A673 (cell line): Measurements from ENCODE around the gene GNG3. TPM values are rescaled to one million over a fixed set of nuclear protein-coding genes. Genes with fewer than 3 reads are reported as not detected.

Source experiments
- BruUV-seq: library from RNA; stranded (reverse); fragments of 400-500 nt; replicated peaks from 2 replicates; lab custom pipeline; 2021; lab: Mats Ljungman, UMichigan
- CTCF ChIA-PET: fragments of 300-600 bp; sonication (Branson Sonifier 250); formaldehyde crosslinking; loops from one replicate; lab custom pipeline; 2022; ENCODE audit warnings: antibody characterized with exemption; lab: Charles Lee
- POLR2A ChIA-PET: fragments of 300-600 bp; sonication (Branson Sonifier 250); formaldehyde crosslinking; loops from one replicate; lab custom pipeline; 2022; ENCODE audit warnings: antibody characterized with exemption; ENCODE audit not compliant: low non-redundant PET; lab: Charles Lee
- DNase-seq: peaks from one replicate; pipeline ENCODE4 v3.0.0-alpha.2; 2015; ENCODE audit warnings: low spot score
- H3K27ac ChIP-seq: fragments of 200-600 bp; sonication (generic); 2 replicates; pipeline ENCODE4 v1.5.1; 2016; ENCODE audit warnings: mixed run types, low read depth, mild to moderate bottlenecking, mixed read lengths, antibody characterized with exemption, low read length; ENCODE audit not compliant: poor library complexity, severe bottlenecking
- H3K27me3 ChIP-seq: fragments of 200-600 bp; sonication (generic); replicated peaks from 2 replicates; pipeline ENCODE4 v1.6.1; 2017; ENCODE audit warnings: mixed run types, low read depth, mild to moderate bottlenecking, mixed read lengths, antibody characterized with exemption, low read length; ENCODE audit not compliant: insufficient read depth, poor library complexity
- H3K36me3 ChIP-seq: fragments of 200-600 bp; sonication (generic); 2 replicates; pipeline ENCODE4 v1.6.1; 2016; ENCODE audit warnings: mixed run types, mild to moderate bottlenecking, mixed read lengths, antibody characterized with exemption, low read length; ENCODE audit not compliant: insufficient read depth, poor library complexity, severe bottlenecking
- H3K4me1 ChIP-seq: fragments of 200-600 bp; sonication (generic); 2 replicates; pipeline ENCODE4 v1.6.1; 2017; ENCODE audit warnings: mixed run types, mild to moderate bottlenecking, mixed read lengths, antibody characterized with exemption, low read length; ENCODE audit not compliant: insufficient read depth, poor library complexity, severe bottlenecking
- H3K4me3 ChIP-seq: fragments of 200-600 bp; sonication (generic); 2 replicates; pipeline ENCODE4 v1.5.1; 2016; ENCODE audit warnings: low read depth, mixed run types, mild to moderate bottlenecking, mixed read lengths, low read length; ENCODE audit not compliant: poor library complexity, severe bottlenecking
- H3K9me3 ChIP-seq: fragments of 200-600 bp; sonication (generic); 2 replicates; pipeline ENCODE4 v1.6.1; 2016; ENCODE audit warnings: mixed run types, low read depth, mild to moderate bottlenecking, mixed read lengths, antibody characterized with exemption, low read length; ENCODE audit not compliant: poor library complexity, severe bottlenecking
- CTCF ChIP-seq: fragments of 300-800, 200-600 bp; sonication (generic); conservative IDR thresholded peaks from 2 replicates; pipeline ENCODE4 v1.5.1; 2017; ENCODE audit warnings: low read depth, mild to moderate bottlenecking, antibody characterized with exemption, low read length, moderate library complexity, mixed read lengths
- EZH2 ChIP-seq: fragments of 200-600 bp; sonication (generic); IDR thresholded peaks from 2 replicates; pipeline ENCODE4 v1.6.1; 2017; ENCODE audit warnings: borderline replicate concordance, low read depth, mild to moderate bottlenecking, mixed read lengths, antibody characterized with exemption, low read length; ENCODE audit not compliant: poor library complexity, severe bottlenecking
- intact Hi-C: fragments of 100-400 bp; cut with micrococcal nuclease; formaldehyde crosslinking; loops from one replicate; pipeline ENCODE4 v1.10.0; 2022; ENCODE audit not compliant: unreplicated experiment
- total RNA-seq: library from RNA; stranded (reverse); gene quantifications from 2 replicates; pipeline ENCODE4 v1.2.3, GENCODE V29; 2021

GNG3 gene
- total RNA-seq, 1 experiment from 2014 or later = 0.45 TPM

- intact Hi-C loops = no loop called here
- peak overlapping the region; percentile 98 for H3K27ac ChIP-seq
- no peaks in the 10 kb centered on the region for H3K27me3 ChIP-seq
- peak overlapping the region; percentile 86 for H3K4me3 ChIP-seq
- BruUV-seq = no TSS peak
- no peaks in the 10 kb centered on the region for H3K9me3 ChIP-seq
- TF ChIP-seq CTCF (no peak), EZH2 (no peak)
- DNase-seq = no peak
- ChIA-PET CTCF (interaction anchor here (0.5 kb wide), 1 partner anchor 64 kb away, joined by 6 read pairs; no protein-coding TSS in a partner anchor), POLR2A (no interaction called here)
- peaks cover 8% of the 10 kb centered on the region for H3K4me1 ChIP-seq
- peaks cover 61% of the 10 kb centered on the region for H3K36me3 ChIP-seq
Measured at GRCh38 chr11:62724171-62724570, 16.7 kb downstream of the GNG3 start.

- H3K9me3 ChIP-seq = no peaks in the 10 kb centered on the region
- ChIA-PET POLR2A (no interaction called here), CTCF (no interaction called here)
- no peaks in the 10 kb centered on the region for H3K27me3 ChIP-seq
- BruUV-seq = no TSS peak
- TF ChIP-seq CTCF (no peak), EZH2 (no peak)
- DNase-seq = no peak
- peak overlapping the region; percentile 86 for H3K4me3 ChIP-seq
- H3K36me3 ChIP-seq = peaks cover 46% of the 10 kb centered on the region
- H3K4me1 ChIP-seq = peaks cover 11% of the 10 kb centered on the region
- intact Hi-C loops = loop anchor here (5.0 kb wide), 1 partner anchor 47 kb away; the partner anchor contains the start of gene TAF6L
- peak overlapping the region; percentile 98 for H3K27ac ChIP-seq
Measured at GRCh38 chr11:62725646-62726045, 18.2 kb downstream of the GNG3 start.

GRCh38 chr11:62726156-62726914 lies 18.9 kb downstream of the GNG3 start:
- POLR2A ChIA-PET = interaction anchor here (0.6 to 1.4 kb wide), 3 partner anchors 61 to 115 kb away, joined by 5 to 12 read pairs (median 6); partner anchors contain the start of genes C11orf98 and CSKMT
- intact Hi-C loops = loop anchor here (5.0 kb wide), 1 partner anchor 46 kb away; the partner anchor contains the start of gene TAF6L
- Histone ChIP-seq H3K4me1 (peaks cover 11% of the 10 kb centered on the region), H3K27ac (peak overlapping the region; percentile 98), H3K4me3 (peak overlapping the region; percentile 86), H3K9me3 (no peaks in the 10 kb centered on the region), H3K27me3 (no peaks in the 10 kb centered on the region), H3K36me3 (peaks cover 39% of the 10 kb centered on the region)
- no peak for TF ChIP-seq CTCF
- no peak for TF ChIP-seq EZH2
- no TSS peak for BruUV-seq
- DNase-seq = no peak
- CTCF ChIA-PET = interaction anchor here (1.5 kb wide), 1 partner anchor 302 kb away, joined by 4 read pairs; no protein-coding TSS in a partner anchor
